Thyroid gland (tissue), 4 donors: ENCODE results near the gene LCE6A.

Experiments
- CTCF ChIP-seq, 6 experiments: fragments of 200-600 bp in 3 of 6; fragments of 450-650 bp in 3 of 6; sonication (generic) in 3 of 6; IDR thresholded peaks; one replicate each; pipeline ENCODE4 v1.5.1; 2016 to 2019; ENCODE audit warnings: antibody characterized with exemption in 6 of 6, mild to moderate bottlenecking in 2 of 6, inconsistent platforms in 1 of 6, moderate library complexity in 1 of 6
- POLR2A ChIP-seq, 2 donors: fragments of 450-650 bp; IDR thresholded peaks; one replicate each; pipeline ENCODE4 v1.6.1; 2017; ENCODE audit warnings: antibody characterized with exemption in 2 of 2, mild to moderate bottlenecking in 2 of 2, moderate library complexity in 1 of 2

- TF ChIP-seq CTCF (IDR thresholded peaks at IDR 0.05) (no peak), POLR2A (IDR thresholded peaks at IDR 0.05) (no peak)
These were observed 23.7 kb downstream of the LCE6A start for GRCh38 chr1:152866321-152866720.
